Suprapubic skin (tissue), 3 donors: ENCODE data around the gene MRPL4.

ENCODE experiments used
- CTCF ChIP-seq, 2 donors: fragments of 200-600 bp in 1 of 2; fragments of 450-650 bp in 1 of 2; sonication (generic) in 1 of 2; IDR thresholded peaks; one replicate each; pipeline ENCODE4 v1.5.1; 2016 to 2019; ENCODE audit warnings: antibody characterized with exemption in 2 of 2, mild to moderate bottlenecking in 1 of 2, moderate library complexity in 1 of 2
- POLR2A ChIP-seq, 2 donors: fragments of 450-650 bp; IDR thresholded peaks; one replicate each; pipeline ENCODE4 v1.6.1; 2017; ENCODE audit warnings: antibody characterized with exemption in 2 of 2, mild to moderate bottlenecking in 2 of 2, moderate library complexity in 2 of 2

- TF ChIP-seq POLR2A (IDR thresholded peaks at IDR 0.05), result no peak
- TF ChIP-seq CTCF (IDR thresholded peaks at IDR 0.05), result no peak
These were observed 45.0 kb upstream of the MRPL4 start for GRCh38 chr19:10207026-10207425.
